HCT116 (cell line): ENCODE results near the gene LEKR1.

Experiments used
- EZH2phosphoT487 ChIP-seq: fragments of 200-600 bp; IDR thresholded peaks from 2 replicates; pipeline ENCODE4 v1.6.1; 2018; ENCODE audit warnings: antibody characterized with exemption, borderline replicate concordance
- JUND ChIP-seq: IDR thresholded peaks from 2 replicates; pipeline ENCODE4 v1.6.1; 2012
- POLR2A ChIP-seq: IDR thresholded peaks from 2 replicates; pipeline ENCODE4 v1.7.0; 2011; ENCODE audit warnings: borderline replicate concordance; ENCODE audit not compliant: insufficient read depth, insufficient read length; ENCODE audit errors: extremely low read depth
- RAD21 ChIP-seq: IDR thresholded peaks from 2 replicates; pipeline ENCODE4 v1.6.1; 2012; ENCODE audit warnings: low read depth, mild to moderate bottlenecking
- SIN3A ChIP-seq: IDR thresholded peaks from 2 replicates; pipeline ENCODE4 v1.6.1; 2012; ENCODE audit warnings: low read depth
- SP1 ChIP-seq: IDR thresholded peaks from 2 replicates; pipeline ENCODE4 v1.6.1; 2012; ENCODE audit warnings: low read depth
- TCF7L2 ChIP-seq: IDR thresholded peaks from 2 replicates; pipeline ENCODE4 v1.7.0; 2011; ENCODE audit warnings: borderline replicate concordance, inconsistent platforms; ENCODE audit not compliant: insufficient read depth, insufficient read length; ENCODE audit errors: extremely low read depth
- YY1 ChIP-seq: IDR thresholded peaks from 2 replicates; pipeline ENCODE4 v1.6.1; 2011; ENCODE audit warnings: low read length, low read depth, moderate library complexity, mild to moderate bottlenecking; ENCODE audit not compliant: insufficient replicate concordance; ENCODE audit errors: extremely low read depth
- ZFX ChIP-seq: fragments of 450-650 bp; IDR thresholded peaks from 2 replicates; pipeline ENCODE4 v1.6.1; 2017
- ZNF274 ChIP-seq: fragments of 200-500 bp; sonication (Bioruptor generic); IDR thresholded peaks from 2 replicates; pipeline ENCODE4 v1.6.1; 2014; ENCODE audit warnings: mild to moderate bottlenecking, low read depth, low read length, inconsistent platforms
- TF ChIP-seq, protein P1 (sequence below): IDR thresholded peaks from 2 replicates; pipeline ENCODE4 v1.6.1; 2012; ENCODE audit warnings: low read depth
- TF ChIP-seq, protein P2 (sequence below), 3 experiments: fragments of 200-600 bp in 1 of 3; sonication (generic) in 1 of 3; IDR thresholded peaks in 2 of 3; conservative IDR thresholded peaks in 1 of 3; 2 replicates each; pipeline ENCODE4 v1.5.1; 2012 to 2017; ENCODE audit warnings: low read depth in 2 of 3, low read length in 2 of 3, antibody characterized with exemption in 1 of 3, borderline replicate concordance in 1 of 3, control low read depth in 1 of 3, mild to moderate bottlenecking in 1 of 3, mixed read lengths in 1 of 3, mixed run types in 1 of 3, moderate library complexity in 1 of 3; ENCODE audit not compliant: insufficient read depth in 1 of 3
- TF ChIP-seq, protein P3 (sequence below): IDR thresholded peaks from 2 replicates; pipeline ENCODE4 v1.6.1; 2012

DNA sequence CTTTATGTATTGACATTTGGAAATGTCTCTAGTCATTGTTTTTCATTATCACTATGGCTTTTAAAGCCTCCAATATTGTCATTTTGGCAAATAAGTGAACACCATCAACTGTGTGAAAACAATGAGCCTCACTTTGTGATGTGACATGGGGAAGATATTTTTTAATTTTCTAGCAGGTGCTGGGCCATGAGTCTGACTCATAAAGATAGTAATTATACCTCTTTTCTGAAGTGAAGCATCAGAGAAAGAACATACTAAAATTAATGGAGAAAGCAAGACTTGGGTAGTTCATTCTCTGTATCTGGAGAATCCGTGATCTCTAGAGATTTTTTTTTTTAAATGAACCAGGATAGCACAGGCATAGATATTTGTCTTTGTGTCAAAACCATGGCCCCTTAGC, 233.0 kb downstream of the LEKR1 start:
- TF ChIP-seq, protein P1, sequence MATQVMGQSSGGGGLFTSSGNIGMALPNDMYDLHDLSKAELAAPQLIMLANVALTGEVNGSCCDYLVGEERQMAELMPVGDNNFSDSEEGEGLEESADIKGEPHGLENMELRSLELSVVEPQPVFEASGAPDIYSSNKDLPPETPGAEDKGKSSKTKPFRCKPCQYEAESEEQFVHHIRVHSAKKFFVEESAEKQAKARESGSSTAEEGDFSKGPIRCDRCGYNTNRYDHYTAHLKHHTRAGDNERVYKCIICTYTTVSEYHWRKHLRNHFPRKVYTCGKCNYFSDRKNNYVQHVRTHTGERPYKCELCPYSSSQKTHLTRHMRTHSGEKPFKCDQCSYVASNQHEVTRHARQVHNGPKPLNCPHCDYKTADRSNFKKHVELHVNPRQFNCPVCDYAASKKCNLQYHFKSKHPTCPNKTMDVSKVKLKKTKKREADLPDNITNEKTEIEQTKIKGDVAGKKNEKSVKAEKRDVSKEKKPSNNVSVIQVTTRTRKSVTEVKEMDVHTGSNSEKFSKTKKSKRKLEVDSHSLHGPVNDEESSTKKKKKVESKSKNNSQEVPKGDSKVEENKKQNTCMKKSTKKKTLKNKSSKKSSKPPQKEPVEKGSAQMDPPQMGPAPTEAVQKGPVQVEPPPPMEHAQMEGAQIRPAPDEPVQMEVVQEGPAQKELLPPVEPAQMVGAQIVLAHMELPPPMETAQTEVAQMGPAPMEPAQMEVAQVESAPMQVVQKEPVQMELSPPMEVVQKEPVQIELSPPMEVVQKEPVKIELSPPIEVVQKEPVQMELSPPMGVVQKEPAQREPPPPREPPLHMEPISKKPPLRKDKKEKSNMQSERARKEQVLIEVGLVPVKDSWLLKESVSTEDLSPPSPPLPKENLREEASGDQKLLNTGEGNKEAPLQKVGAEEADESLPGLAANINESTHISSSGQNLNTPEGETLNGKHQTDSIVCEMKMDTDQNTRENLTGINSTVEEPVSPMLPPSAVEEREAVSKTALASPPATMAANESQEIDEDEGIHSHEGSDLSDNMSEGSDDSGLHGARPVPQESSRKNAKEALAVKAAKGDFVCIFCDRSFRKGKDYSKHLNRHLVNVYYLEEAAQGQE, result no peak
- TF ChIP-seq POLR2A, result no peak
- TF ChIP-seq, protein P2, sequence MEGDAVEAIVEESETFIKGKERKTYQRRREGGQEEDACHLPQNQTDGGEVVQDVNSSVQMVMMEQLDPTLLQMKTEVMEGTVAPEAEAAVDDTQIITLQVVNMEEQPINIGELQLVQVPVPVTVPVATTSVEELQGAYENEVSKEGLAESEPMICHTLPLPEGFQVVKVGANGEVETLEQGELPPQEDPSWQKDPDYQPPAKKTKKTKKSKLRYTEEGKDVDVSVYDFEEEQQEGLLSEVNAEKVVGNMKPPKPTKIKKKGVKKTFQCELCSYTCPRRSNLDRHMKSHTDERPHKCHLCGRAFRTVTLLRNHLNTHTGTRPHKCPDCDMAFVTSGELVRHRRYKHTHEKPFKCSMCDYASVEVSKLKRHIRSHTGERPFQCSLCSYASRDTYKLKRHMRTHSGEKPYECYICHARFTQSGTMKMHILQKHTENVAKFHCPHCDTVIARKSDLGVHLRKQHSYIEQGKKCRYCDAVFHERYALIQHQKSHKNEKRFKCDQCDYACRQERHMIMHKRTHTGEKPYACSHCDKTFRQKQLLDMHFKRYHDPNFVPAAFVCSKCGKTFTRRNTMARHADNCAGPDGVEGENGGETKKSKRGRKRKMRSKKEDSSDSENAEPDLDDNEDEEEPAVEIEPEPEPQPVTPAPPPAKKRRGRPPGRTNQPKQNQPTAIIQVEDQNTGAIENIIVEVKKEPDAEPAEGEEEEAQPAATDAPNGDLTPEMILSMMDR (IDR thresholded peaks at IDR 0.05 in 2 of 3, conservative IDR thresholded peaks at IDR 0.05 in 1 of 3; ENCODE audit: borderline replicate concordance in 1 of 3, insufficient read depth in 1 of 3, low read depth in 2 of 3, low read length in 2 of 3), result no peak
- TF ChIP-seq, protein P3, sequence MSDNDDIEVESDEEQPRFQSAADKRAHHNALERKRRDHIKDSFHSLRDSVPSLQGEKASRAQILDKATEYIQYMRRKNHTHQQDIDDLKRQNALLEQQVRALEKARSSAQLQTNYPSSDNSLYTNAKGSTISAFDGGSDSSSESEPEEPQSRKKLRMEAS, result no peak
- no peak for TF ChIP-seq SP1
- no peak for TF ChIP-seq ZFX
- no peak for TF ChIP-seq YY1
- no peak for TF ChIP-seq TCF7L2
- no peak for TF ChIP-seq SIN3A
- no peak for TF ChIP-seq RAD21
- TF ChIP-seq EZH2phosphoT487, result no peak
- TF ChIP-seq JUND, result no peak
- no peak for TF ChIP-seq ZNF274
